Measurements from ENCODE around the gene RNF175. TPM values are rescaled to one million over a fixed set of nuclear protein-coding genes. Genes with fewer than 3 reads are reported as not detected.

The RNF175 gene
- polyA plus RNA-seq, 2 donors = 0.06 to 0.12 TPM

- Histone ChIP-seq H3K27me3 (ENCODE audit: control insufficient read depth in 1 of 2, insufficient read depth in 2 of 2, low read length in 2 of 2) (no peaks in the 10 kb centered on the region), H3K36me3 (ENCODE audit: control insufficient read depth in 2 of 2, insufficient read depth in 2 of 2, low read length in 1 of 2) (peaks cover 0 to 2% of the 10 kb centered on the region in 2 donors), H3K4me3 (ENCODE audit: low read depth in 1 of 2, low read length in 2 of 2) (no peak overlapping the region), H3K9me3 (ENCODE audit: control insufficient read depth in 2 of 2, insufficient read depth in 1 of 2, low read depth in 1 of 2, low read length in 1 of 2) (no peaks in the 10 kb centered on the region), H3K27ac (ENCODE audit: low read depth in 2 of 2, low read length in 1 of 2) (no peak overlapping the region), H3K4me1 (ENCODE audit: control insufficient read depth in 2 of 2, insufficient read depth in 2 of 2, low read length in 1 of 2) (no peaks in the 10 kb centered on the region)
Observed at GRCh38 chr4:153777421-153777820, 17.6 kb upstream of the RNF175 start.

GRCh38 chr4:153776601-153777000 is 16.8 kb upstream of the RNF175 start:
- H3K27ac ChIP-seq (ENCODE audit: low read depth in 2 of 2, low read length in 1 of 2) = no peak overlapping the region
- peaks cover 0 to 2% of the 10 kb centered on the region in 2 donors for H3K36me3 ChIP-seq (ENCODE audit: control insufficient read depth in 2 of 2, insufficient read depth in 2 of 2, low read length in 1 of 2)
- no peak overlapping the region for H3K4me3 ChIP-seq (ENCODE audit: low read depth in 1 of 2, low read length in 2 of 2)
- H3K27me3 ChIP-seq (ENCODE audit: control insufficient read depth in 1 of 2, insufficient read depth in 2 of 2, low read length in 2 of 2) = no peaks in the 10 kb centered on the region
- WGBS, 2 donors = 90 to 94% methylated on average over 3 of the region's 3 CpGs
- no peaks in the 10 kb centered on the region for H3K4me1 ChIP-seq (ENCODE audit: control insufficient read depth in 2 of 2, insufficient read depth in 2 of 2, low read length in 1 of 2)
- H3K9me3 ChIP-seq (ENCODE audit: control insufficient read depth in 2 of 2, insufficient read depth in 1 of 2, low read depth in 1 of 2, low read length in 1 of 2) = no peaks in the 10 kb centered on the region

DNA sequence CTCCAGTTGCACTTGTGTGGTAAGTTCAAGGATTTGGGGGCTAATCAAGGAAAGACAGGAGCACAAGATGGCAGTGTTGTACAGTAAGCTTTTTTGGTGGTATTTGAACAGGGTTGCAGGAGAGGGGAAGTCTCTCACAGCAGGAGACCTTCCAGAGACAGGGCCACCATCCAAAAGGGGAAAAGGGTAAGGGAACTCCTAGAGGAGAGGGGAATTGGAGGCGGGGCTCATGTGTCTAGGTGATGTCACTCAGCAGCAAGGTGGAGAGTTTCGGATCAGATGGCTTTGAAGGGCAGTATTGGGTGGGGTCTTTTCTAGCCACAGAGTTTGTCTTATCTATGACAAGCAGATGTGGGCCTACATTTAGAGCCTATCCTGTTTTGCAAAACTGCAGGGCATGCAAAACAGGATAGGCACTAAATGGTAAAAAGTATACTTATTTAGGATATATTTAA is 13.4 kb upstream of the RNF175 start:
- Histone ChIP-seq H3K4me1 (ENCODE audit: control insufficient read depth in 2 of 2, insufficient read depth in 2 of 2, low read length in 1 of 2) (no peaks in the 10 kb centered on the region), H3K36me3 (ENCODE audit: control insufficient read depth in 2 of 2, insufficient read depth in 2 of 2, low read length in 1 of 2) (no peaks in the 10 kb centered on the region), H3K4me3 (ENCODE audit: low read depth in 1 of 2, low read length in 2 of 2) (no peak overlapping the region), H3K27me3 (ENCODE audit: control insufficient read depth in 1 of 2, insufficient read depth in 2 of 2, low read length in 2 of 2) (no peaks in the 10 kb centered on the region), H3K27ac (ENCODE audit: low read depth in 2 of 2, low read length in 1 of 2) (no peak overlapping the region), H3K9me3 (ENCODE audit: control insufficient read depth in 2 of 2, insufficient read depth in 1 of 2, low read depth in 1 of 2, low read length in 1 of 2) (no peaks in the 10 kb centered on the region)
- whole genome bisulfite sequencing, 2 donors = 73 to 81% methylated on average over 2 of the region's 2 CpGs

- Histone ChIP-seq H3K36me3 (ENCODE audit: control insufficient read depth in 2 of 2, insufficient read depth in 2 of 2, low read length in 1 of 2) (no peaks in the 10 kb centered on the region), H3K27ac (ENCODE audit: low read depth in 2 of 2, low read length in 1 of 2) (no peak overlapping the region), H3K4me1 (ENCODE audit: control insufficient read depth in 2 of 2, insufficient read depth in 2 of 2, low read length in 1 of 2) (no peaks in the 10 kb centered on the region), H3K9me3 (ENCODE audit: control insufficient read depth in 2 of 2, insufficient read depth in 1 of 2, low read depth in 1 of 2, low read length in 1 of 2) (no peaks in the 10 kb centered on the region), H3K27me3 (ENCODE audit: control insufficient read depth in 1 of 2, insufficient read depth in 2 of 2, low read length in 2 of 2) (no peaks in the 10 kb centered on the region), H3K4me3 (ENCODE audit: low read depth in 1 of 2, low read length in 2 of 2) (no peak overlapping the region)
Observed at GRCh38 chr4:153771046-153771445, 11.2 kb upstream of the RNF175 start.

- Histone ChIP-seq H3K27ac (ENCODE audit: low read depth in 2 of 2, low read length in 1 of 2) (no peak overlapping the region), H3K4me1 (ENCODE audit: control insufficient read depth in 2 of 2, insufficient read depth in 2 of 2, low read length in 1 of 2) (no peaks in the 10 kb centered on the region), H3K4me3 (ENCODE audit: low read depth in 1 of 2, low read length in 2 of 2) (no peak overlapping the region), H3K9me3 (ENCODE audit: control insufficient read depth in 2 of 2, insufficient read depth in 1 of 2, low read depth in 1 of 2, low read length in 1 of 2) (no peaks in the 10 kb centered on the region), H3K27me3 (ENCODE audit: control insufficient read depth in 1 of 2, insufficient read depth in 2 of 2, low read length in 2 of 2) (no peaks in the 10 kb centered on the region), H3K36me3 (ENCODE audit: control insufficient read depth in 2 of 2, insufficient read depth in 2 of 2, low read length in 1 of 2) (no peaks in the 10 kb centered on the region)
- 85 to 92% methylated on average over 6 of the region's 6 CpGs for WGBS, 2 donors
Observed at GRCh38 chr4:153766758-153767157, 6.9 kb upstream of the RNF175 start.

DNA sequence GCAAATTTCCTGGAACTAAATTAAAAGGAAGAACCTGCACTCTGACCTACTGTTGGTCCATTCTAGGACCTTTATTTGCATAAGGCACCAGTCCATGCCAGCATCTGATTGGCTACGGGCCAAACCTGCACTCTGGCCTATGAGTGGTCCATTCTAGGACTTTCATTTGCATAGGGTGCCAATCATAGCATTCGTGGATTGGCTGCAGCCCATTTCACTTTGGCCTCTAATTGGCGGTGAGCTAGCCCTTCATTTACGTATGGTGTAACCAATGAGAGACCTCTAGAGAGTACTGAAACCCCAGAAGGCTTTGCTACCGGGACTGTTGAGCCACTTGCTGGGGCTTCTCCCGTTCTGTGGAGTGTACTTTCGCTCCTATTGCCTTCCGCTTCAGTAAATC is 6.1 kb upstream of the RNF175 start:
- H3K9me3 ChIP-seq (ENCODE audit: control insufficient read depth in 2 of 2, insufficient read depth in 1 of 2, low read depth in 1 of 2, low read length in 1 of 2) = no peaks in the 10 kb centered on the region
- H3K27ac ChIP-seq (ENCODE audit: low read depth in 2 of 2, low read length in 1 of 2) = no peak overlapping the region
- H3K36me3 ChIP-seq (ENCODE audit: control insufficient read depth in 2 of 2, insufficient read depth in 2 of 2, low read length in 1 of 2) = no peaks in the 10 kb centered on the region
- H3K27me3 ChIP-seq (ENCODE audit: control insufficient read depth in 1 of 2, insufficient read depth in 2 of 2, low read length in 2 of 2) = no peaks in the 10 kb centered on the region
- no peak overlapping the region for H3K4me3 ChIP-seq (ENCODE audit: low read depth in 1 of 2, low read length in 2 of 2)
- 86 to 91% methylated on average over 8 of the region's 8 CpGs for WGBS, 2 donors
- H3K4me1 ChIP-seq (ENCODE audit: control insufficient read depth in 2 of 2, insufficient read depth in 2 of 2, low read length in 1 of 2) = no peaks in the 10 kb centered on the region

DNA sequence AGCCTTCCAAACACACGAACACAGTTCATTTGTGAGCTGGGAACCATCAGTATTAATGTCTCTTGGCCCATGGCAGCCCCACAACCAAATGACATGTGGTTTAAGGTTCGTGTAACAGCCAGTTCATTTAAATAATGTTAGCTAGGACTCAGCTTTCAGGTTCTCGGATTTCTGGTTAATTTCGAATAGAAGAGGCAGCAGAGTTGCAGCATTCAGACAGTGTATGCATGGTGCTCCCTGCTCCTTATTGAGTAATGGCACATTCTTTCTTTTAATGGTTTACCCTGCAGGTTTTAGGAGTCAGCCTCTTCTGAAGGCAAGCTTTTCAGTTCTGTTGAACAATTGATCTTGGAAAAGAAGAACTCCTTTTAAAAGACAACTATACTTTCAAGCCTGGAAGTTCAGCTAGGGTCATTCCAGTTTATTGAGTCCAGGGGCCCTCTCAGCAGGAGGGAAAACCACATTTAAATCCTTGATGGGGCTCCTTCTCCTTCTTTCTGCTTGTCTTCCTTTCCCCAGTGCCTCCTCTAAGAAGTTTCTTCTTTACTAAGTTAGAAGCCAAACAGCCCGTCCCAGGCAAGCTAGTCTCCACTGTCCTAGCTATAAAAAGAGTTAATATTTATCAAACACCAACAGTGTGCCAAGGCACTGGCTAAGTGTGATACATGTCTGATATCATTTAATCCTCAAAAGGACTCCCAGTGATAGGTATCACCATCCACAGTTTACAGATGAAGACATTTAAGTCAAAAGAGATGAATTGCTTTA is 5.0 kb upstream of the RNF175 start:
- Histone ChIP-seq H3K4me1 (ENCODE audit: control insufficient read depth in 2 of 2, insufficient read depth in 2 of 2, low read length in 1 of 2) (no peaks in the 10 kb centered on the region), H3K27ac (ENCODE audit: low read depth in 2 of 2, low read length in 1 of 2) (no peak overlapping the region), H3K9me3 (ENCODE audit: control insufficient read depth in 2 of 2, insufficient read depth in 1 of 2, low read depth in 1 of 2, low read length in 1 of 2) (no peaks in the 10 kb centered on the region), H3K27me3 (ENCODE audit: control insufficient read depth in 1 of 2, insufficient read depth in 2 of 2, low read length in 2 of 2) (no peaks in the 10 kb centered on the region), H3K36me3 (ENCODE audit: control insufficient read depth in 2 of 2, insufficient read depth in 2 of 2, low read length in 1 of 2) (no peaks in the 10 kb centered on the region), H3K4me3 (ENCODE audit: low read depth in 1 of 2, low read length in 2 of 2) (no peak overlapping the region)
- 59 to 70% methylated on average over 5 of the region's 5 CpGs for WGBS, 2 donors

- Histone ChIP-seq H3K4me3 (ENCODE audit: low read depth in 1 of 2, low read length in 2 of 2) (no peak overlapping the region), H3K27ac (ENCODE audit: low read depth in 2 of 2, low read length in 1 of 2) (no peak overlapping the region)
- 93 to 96% methylated on average over 1 of the region's 1 CpG for WGBS, 2 donors
Observed at GRCh38 chr4:153763404-153763803, 3.6 kb upstream of the RNF175 start.

DNA sequence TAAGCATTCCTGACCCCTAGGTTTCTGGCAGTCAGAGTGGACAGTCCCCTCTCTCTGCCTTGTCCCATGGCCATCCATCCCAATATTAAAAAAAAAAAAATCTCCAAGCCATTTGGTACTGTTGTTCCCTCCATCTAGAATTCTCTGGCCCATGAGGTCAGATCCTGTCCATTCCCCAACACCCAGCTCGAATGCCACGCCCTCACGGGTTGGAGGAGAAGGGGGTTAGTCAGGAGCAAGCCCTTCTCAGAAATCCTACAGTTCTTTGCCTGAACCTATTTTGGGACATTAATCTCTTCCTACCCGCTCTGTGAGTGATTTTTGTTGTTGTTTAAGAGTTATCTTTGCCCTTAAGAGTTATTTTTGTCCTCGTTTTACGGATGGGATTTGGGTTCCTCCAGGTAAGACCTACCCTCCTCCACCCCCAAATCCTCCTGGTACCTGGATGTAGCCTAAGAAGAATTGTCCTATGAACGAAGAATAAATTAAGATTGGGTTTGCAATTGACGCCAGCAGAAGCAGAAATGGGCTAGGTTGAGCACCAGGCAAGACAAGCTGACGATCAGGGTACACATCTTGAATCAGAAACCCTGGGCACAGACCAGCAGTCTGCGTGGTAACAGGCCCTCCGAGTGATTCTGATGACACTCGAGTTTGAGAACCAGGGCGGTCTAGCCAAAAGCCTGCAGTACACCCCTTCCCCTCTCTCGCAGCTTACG is 977 bp downstream of the RNF175 start:
- H3K27me3 ChIP-seq (ENCODE audit: control insufficient read depth in 1 of 2, insufficient read depth in 2 of 2, low read length in 2 of 2) = no peaks in the 10 kb centered on the region
- H3K9me3 ChIP-seq (ENCODE audit: control insufficient read depth in 2 of 2, insufficient read depth in 1 of 2, low read depth in 1 of 2, low read length in 1 of 2) = no peaks in the 10 kb centered on the region
- no peaks in the 10 kb centered on the region for H3K36me3 ChIP-seq (ENCODE audit: control insufficient read depth in 2 of 2, insufficient read depth in 2 of 2, low read length in 1 of 2)
- WGBS, 2 donors = 67 to 74% methylated on average over 14 to 15 of the region's 15 CpGs
- H3K27ac ChIP-seq (ENCODE audit: low read depth in 2 of 2, low read length in 1 of 2) = no peak overlapping the region
- H3K4me3 ChIP-seq (ENCODE audit: low read depth in 1 of 2, low read length in 2 of 2) = peak overlapping the region in 1 of 2 donors; percentile 49
- no peaks in the 10 kb centered on the region for H3K4me1 ChIP-seq (ENCODE audit: control insufficient read depth in 2 of 2, insufficient read depth in 2 of 2, low read length in 1 of 2)

More at GRCh38 chr4:153763404-153763803, 3.6 kb upstream of the RNF175 start:
- H3K9me3 ChIP-seq (ENCODE audit: control insufficient read depth in 2 of 2, insufficient read depth in 1 of 2, low read depth in 1 of 2, low read length in 1 of 2) = no peaks in the 10 kb centered on the region
- H3K4me1 ChIP-seq (ENCODE audit: control insufficient read depth in 2 of 2, insufficient read depth in 2 of 2, low read length in 1 of 2) = no peaks in the 10 kb centered on the region
- H3K27me3 ChIP-seq (ENCODE audit: control insufficient read depth in 1 of 2, insufficient read depth in 2 of 2, low read length in 2 of 2) = no peaks in the 10 kb centered on the region
- H3K36me3 ChIP-seq (ENCODE audit: control insufficient read depth in 2 of 2, insufficient read depth in 2 of 2, low read length in 1 of 2) = no peaks in the 10 kb centered on the region

DNA sequence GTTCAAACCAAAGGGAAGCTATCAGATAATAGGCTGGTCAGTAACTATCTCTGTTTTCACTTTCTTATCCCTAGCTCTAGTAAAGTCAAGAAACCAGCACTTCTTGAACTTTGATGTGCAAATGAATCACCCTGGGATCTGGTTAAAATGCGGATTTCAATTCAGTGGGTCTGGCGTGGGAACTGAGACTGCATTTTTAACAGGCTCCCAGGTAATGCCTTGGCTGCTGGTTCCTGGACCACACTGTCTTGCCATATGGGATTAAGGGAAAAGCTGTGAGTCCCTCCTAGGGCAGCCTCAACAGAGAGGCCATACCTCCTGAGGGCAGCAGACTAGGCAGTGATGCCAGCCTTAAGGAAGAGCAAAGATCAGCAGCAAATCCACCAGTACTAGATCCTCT is 1.7 kb downstream of the RNF175 start:
- no peaks in the 10 kb centered on the region for H3K9me3 ChIP-seq (ENCODE audit: control insufficient read depth in 2 of 2, insufficient read depth in 1 of 2, low read depth in 1 of 2, low read length in 1 of 2)
- no peak overlapping the region for H3K4me3 ChIP-seq (ENCODE audit: low read depth in 1 of 2, low read length in 2 of 2)
- H3K27ac ChIP-seq (ENCODE audit: low read depth in 2 of 2, low read length in 1 of 2) = no peak overlapping the region
- no peaks in the 10 kb centered on the region for H3K27me3 ChIP-seq (ENCODE audit: control insufficient read depth in 1 of 2, insufficient read depth in 2 of 2, low read length in 2 of 2)
- no peaks in the 10 kb centered on the region for H3K4me1 ChIP-seq (ENCODE audit: control insufficient read depth in 2 of 2, insufficient read depth in 2 of 2, low read length in 1 of 2)
- WGBS, 2 donors = 78 to 93% methylated on average over 2 of the region's 2 CpGs
- no peaks in the 10 kb centered on the region for H3K36me3 ChIP-seq (ENCODE audit: control insufficient read depth in 2 of 2, insufficient read depth in 2 of 2, low read length in 1 of 2)

All from esophagus (tissue), 2 donors.